Measurements from ENCODE around the gene GSTT2.
"Not testable (repeated sequence)": the region's sequence is repeated elsewhere in the genome, so short reads cannot be mapped to it uniquely, and the experiment has no call there.

Gene GSTT2

GRCh38 chr22:23974345-23974744 is 5.6 kb upstream of the GSTT2 start, which contains the start of gene DDT:
Gene DDT (minus strand): TSS chr22:23974441. CDS start chr22:23974414, 27 bp downstream.
- not testable (repeated sequence) for DNase-seq (ENCODE audit: low spot score)

- DNase-seq (ENCODE audit: low spot score): not testable (repeated sequence)
Observed at GRCh38 chr22:23974836-23975352, 5.0 kb upstream of the GSTT2 start.

- not testable (repeated sequence) for DNase-seq (ENCODE audit: low spot score)
Observed at GRCh38 chr22:23977304-23977703, 2.6 kb upstream of the GSTT2 start.

DNA sequence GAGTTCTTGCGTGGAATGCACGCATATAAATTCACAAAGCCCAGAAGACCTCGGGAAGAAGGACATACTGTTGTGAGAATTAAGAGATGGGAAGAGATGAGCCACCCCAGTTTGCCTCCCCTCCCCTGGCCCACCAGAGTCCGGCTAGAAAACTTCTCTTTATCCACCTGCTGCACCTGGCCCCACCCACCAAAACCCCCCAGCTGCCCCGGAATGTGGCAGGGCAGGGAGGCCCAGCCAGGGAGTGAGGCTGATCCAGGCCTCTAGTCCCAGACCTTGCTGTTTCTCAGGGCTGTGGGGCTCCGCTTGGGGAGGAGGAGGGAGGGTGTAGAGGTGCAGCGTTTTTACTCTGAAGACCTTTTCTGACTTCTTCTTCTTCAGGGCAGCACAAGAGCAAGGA is 633 bp downstream of the GSTT2 start:
- DNase-seq (ENCODE audit: low spot score): not testable (repeated sequence)

GRCh38 chr22:23984430-23984829 is 4.5 kb downstream of the GSTT2 start:
- DNase-seq (ENCODE audit: low spot score): no peak

DNA sequence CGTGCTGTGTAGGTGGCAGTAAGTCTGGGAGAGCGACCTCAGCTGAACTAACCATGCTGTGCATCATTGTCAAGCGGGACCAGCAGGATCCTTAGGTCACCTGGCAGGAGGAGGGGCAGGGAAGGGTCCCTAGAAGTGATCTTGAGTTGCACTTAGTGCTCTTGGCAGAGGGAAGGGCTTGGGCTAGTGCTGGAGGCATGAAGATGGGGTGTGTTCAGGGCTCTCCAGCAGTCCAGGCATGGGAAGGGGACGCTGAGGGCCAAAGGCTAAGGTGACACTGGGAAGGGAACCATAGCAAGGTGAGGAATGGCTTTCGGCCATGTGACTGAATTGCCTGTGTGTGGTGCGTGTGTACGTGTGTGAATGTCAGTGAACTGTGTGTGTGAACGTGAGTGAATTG is 6.2 kb downstream of the GSTT2 start:
- DNase-seq (ENCODE audit: low spot score): not testable (repeated sequence)

GRCh38 chr22:23986538-23987178 is 6.7 kb downstream of the GSTT2 start:
- not testable (repeated sequence) for DNase-seq (ENCODE audit: low spot score)

DNA sequence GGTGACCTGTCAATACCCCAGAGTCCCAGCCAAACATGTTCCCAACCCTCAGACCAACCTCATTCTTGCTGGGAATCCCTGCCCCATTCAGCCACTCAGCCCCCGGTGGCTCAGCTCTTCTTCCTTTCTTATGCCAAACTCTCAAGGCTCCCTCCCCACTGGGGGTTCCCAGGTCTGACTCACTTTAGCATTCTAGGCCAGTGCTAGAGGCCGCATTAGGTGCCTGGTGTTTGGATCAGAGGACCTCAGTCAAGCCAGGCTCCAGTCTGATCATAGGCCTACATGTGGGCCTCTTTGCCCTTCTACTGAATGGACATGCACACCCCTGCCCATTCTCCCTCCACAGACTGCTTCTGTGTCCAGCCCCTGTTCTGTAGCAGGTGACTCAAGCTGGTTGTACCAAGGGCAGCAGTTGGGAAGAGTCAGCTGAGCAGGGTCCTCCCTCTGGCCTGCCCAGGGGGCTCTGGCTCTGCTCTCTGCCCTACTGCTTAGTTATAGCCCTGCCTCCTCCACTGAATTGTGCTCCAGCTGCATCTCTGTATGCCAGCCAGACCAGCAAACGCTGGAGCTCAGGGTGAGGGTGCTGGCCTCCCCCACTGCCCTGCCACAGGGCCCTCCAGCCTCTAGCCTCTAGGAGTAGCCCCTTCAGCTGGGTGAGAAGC is 9.8 kb downstream of the GSTT2 start:
- DNase-seq (ENCODE audit: low spot score): not testable (repeated sequence)

DNA sequence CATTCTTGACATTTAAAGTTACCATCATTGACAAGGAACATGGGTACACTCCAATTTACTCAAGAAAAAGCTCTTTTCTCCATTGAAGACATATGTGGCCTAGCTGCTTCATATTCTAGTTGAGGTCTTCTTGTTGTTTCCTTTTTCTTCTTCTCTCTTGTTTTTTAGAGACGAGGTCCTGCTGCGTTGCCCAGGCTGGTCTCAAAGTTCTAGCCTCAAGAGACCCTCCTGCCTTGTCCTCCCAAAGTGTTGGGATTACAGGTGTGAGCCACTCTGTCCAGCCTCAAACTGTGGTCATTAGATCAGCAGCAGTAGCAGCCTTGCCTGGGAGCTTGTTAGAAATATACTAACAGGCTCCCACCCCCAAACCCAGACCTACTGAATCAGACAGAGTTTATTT is 13.1 kb downstream of the GSTT2 start:
- not testable (repeated sequence) for DNase-seq (ENCODE audit: low spot score)

- DNase-seq (ENCODE audit: low spot score): not testable (repeated sequence)
Observed at GRCh38 chr22:23993581-23994177, 13.7 kb downstream of the GSTT2 start.

GRCh38 chr22:23997092-23997491 is 17.2 kb downstream of the GSTT2 start:
- DNase-seq (ENCODE audit: low spot score): no peak

- not testable (repeated sequence) for DNase-seq (ENCODE audit: low spot score)
Observed at GRCh38 chr22:23999779-24000178, 19.8 kb downstream of the GSTT2 start.

GRCh38 chr22:24001314-24001713 is 21.4 kb downstream of the GSTT2 start:
- DNase-seq (ENCODE audit: low spot score): no peak

- DNase-seq (ENCODE audit: low spot score): no peak
Observed at GRCh38 chr22:24002272-24002671, 22.3 kb downstream of the GSTT2 start.

DNA sequence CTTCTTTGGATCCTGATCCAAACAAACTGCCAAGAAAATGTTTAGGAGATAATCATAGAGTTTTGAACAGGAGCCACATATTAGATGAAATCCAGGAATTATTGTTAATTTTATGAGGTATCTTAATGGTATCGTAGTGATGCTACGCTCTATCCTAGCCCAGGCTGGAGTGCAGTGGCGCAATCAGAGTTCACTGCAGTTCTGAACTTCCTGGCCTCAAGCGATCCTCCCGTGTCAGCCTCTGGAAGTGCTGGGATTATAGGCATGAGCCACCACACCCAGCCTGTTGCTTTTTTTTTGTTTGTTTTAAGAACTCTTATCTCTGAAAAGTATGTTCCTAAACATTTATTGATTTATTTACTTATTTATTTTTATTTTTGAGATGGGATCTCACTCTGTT is 22.9 kb downstream of the GSTT2 start:
- DNase-seq (ENCODE audit: low spot score): no peak

GRCh38 chr22:24003887-24004286 is 24.0 kb downstream of the GSTT2 start:
- no peak for DNase-seq (ENCODE audit: low spot score)

GRCh38 chr22:24005201-24005600 is 25.3 kb downstream of the GSTT2 start, which contains the start of gene GSTT4:
Gene GSTT4 (minus strand): TSS chr22:24005453. CDS start chr22:24005356, 97 bp downstream.
- no peak for DNase-seq (ENCODE audit: low spot score)

DNA sequence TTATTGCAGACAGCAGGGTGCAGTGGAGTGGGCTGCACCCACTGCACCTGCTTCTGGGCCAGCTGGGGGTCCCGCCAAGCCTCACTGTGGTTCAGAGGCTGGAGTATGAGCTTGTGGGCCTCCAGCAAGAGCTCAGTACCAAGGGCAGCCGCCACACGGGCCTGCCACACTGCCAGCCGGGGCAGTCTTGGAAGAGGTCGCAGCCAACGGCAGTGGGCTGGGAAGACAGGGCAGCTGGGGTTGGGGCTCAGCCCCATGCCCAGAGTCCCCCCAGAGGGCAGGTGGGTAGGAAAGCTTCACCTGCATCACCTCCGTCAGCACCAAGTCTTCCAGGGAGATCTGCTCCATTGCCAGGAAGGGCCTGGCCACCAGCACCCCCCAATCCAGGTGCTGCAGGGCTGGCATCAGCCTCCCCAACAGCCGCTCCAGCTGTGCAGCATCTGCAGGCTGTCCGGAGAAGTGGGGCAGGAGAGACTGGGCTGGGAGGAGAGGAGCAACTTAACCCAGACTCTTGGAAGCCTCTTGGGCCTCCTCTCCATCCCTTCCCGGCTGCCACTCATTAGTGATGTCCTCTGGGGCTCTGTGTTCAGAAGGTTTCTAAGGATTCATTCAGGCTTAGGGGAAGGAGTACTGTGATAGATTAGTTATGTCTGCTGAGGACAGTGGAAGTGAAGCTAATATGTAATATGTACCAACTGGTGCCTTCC is 26.4 kb downstream of the GSTT2 start:
- DNase-seq (ENCODE audit: low spot score): no peak

DNA sequence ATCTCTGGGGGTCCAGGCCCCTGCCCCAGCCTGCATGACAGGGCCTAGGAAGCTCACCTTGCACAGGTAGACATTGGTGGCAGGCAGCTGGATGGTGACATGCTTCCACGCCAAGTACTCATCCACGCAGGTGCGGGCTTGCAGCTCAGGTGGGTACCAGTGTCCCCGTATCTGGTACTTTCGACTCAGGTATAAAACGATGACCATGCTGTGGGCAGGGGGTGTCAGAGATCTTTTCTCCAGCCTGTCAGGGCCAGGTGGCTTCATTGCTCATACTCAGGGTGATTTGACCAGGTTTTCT is 26.9 kb downstream of the GSTT2 start:
- no peak for DNase-seq (ENCODE audit: low spot score)

- no peak for DNase-seq (ENCODE audit: low spot score)
Observed at GRCh38 chr22:24007253-24008021, 27.5 kb downstream of the GSTT2 start.

- DNase-seq (ENCODE audit: low spot score): no peak
Observed at GRCh38 chr22:24008022-24008283, 28.0 kb downstream of the GSTT2 start.

Data from AG08395 (cell line).